GM12872 (cell line): ENCODE measurements around the gene THOP1.

Experiments
- TF ChIP-seq, protein P1 (sequence below): IDR thresholded peaks from 3 replicates; pipeline ENCODE4 v1.5.1; 2011; ENCODE audit warnings: low read depth, mild to moderate bottlenecking, low read length, moderate library complexity; ENCODE audit not compliant: insufficient read depth

The THOP1 gene

DNA sequence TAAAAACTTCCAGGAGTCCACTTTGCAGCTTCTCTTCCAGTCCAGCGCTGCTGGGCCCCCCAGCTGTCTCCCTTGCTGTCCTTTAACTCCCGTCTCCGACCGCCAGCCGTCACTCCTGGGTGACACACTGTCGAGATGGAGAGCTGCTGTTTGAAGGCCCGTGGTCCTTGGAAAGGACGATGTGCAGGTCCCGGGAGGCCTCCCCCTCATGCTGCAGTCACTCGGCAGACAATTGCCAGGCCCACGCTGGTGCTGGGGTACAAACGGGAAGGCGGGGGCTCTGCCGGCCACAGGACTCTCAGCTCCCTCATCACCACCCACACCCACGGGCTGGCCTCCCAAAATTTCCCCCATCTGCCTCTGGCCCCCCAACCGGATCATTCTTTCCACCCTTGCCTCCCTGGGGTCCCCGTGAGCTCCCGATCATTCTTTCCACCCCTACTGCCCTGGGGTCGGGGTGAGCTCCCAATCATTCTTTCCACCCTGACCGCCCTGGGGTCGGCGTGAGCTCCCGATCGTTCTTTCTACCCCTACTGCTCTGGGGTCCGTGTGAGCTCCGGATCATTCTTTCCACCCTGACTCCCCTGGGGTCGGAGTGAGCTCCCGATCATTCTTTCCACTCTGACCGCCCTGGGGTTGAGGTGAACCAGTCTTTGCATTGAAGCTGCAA is 18.3 kb downstream of the THOP1 start:
- TF ChIP-seq, protein P1, sequence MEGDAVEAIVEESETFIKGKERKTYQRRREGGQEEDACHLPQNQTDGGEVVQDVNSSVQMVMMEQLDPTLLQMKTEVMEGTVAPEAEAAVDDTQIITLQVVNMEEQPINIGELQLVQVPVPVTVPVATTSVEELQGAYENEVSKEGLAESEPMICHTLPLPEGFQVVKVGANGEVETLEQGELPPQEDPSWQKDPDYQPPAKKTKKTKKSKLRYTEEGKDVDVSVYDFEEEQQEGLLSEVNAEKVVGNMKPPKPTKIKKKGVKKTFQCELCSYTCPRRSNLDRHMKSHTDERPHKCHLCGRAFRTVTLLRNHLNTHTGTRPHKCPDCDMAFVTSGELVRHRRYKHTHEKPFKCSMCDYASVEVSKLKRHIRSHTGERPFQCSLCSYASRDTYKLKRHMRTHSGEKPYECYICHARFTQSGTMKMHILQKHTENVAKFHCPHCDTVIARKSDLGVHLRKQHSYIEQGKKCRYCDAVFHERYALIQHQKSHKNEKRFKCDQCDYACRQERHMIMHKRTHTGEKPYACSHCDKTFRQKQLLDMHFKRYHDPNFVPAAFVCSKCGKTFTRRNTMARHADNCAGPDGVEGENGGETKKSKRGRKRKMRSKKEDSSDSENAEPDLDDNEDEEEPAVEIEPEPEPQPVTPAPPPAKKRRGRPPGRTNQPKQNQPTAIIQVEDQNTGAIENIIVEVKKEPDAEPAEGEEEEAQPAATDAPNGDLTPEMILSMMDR = no peak

DNA sequence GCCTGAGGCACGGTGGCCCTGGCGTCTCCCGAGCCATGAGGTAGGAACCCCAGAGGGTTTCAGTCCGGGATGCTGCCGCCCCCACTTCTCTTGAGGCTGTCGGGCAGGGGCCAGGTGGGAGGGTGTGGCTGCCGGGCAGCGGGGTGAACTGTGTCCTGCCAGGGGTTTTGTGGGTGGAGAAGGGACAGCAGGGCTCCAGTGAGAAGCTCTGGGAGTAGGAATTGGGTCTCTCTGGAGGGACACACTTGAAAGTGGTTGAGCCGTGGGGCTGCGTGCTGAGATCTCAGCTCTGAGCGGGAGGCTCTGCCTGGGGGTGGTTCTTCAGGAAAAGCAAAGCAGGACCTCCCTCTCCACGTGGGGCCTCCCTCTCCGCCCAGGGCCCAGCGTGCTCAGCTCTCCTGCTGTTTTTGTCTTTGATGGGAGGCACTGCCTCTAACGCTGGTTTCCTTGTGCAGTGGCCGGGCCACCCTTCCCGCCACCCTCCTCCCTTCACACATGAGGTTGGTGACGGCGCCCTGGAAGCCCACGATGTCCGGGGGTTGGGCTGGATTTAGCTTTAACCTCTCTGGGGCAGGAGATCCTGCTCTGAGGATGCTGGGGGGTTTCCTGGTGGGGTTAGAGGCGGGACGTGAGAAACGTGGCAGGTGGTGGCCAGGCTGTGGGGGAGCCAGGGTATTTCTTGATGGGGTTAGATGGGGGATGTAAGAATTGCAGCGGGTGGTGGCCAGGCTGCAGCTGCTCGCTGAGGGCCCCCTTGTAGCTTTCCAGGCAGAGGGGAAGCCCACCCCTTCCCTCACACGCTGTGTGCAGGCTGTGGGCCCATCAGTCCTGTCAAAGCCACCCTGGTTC is 19.1 kb downstream of the THOP1 start:
- TF ChIP-seq, protein P1 = no peak

DNA sequence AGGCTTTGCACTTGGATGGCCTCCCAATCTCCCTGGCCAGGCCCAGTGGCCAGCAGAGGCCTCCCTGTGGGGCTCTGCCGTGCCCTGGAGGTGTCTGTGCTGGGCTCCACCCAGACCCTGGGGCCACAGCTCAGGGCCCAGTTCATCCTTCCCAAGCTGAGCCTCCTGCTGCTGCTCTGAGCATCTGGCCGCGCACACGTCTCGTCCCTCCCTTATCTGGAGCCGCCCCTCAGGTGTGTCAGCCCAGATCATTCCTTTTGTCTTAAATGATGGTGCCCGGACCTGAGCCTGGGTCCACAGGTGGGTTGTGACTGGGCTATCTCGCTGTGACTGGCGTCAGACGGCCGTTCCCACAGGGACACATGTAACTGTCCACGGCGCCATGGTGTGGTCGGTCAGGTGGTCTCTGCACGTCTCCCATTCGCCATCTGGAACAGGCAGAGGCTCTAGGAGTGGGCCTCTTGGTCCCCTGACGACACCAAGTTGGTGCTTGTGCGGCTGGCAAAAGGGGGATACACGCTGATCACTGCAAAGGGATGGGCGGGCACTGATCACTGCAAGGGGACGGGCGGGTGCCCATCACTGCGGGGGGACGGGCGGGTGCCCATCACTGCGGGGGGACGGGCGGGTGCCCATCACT is 20.1 kb downstream of the THOP1 start:
- TF ChIP-seq, protein P1 = no peak

DNA sequence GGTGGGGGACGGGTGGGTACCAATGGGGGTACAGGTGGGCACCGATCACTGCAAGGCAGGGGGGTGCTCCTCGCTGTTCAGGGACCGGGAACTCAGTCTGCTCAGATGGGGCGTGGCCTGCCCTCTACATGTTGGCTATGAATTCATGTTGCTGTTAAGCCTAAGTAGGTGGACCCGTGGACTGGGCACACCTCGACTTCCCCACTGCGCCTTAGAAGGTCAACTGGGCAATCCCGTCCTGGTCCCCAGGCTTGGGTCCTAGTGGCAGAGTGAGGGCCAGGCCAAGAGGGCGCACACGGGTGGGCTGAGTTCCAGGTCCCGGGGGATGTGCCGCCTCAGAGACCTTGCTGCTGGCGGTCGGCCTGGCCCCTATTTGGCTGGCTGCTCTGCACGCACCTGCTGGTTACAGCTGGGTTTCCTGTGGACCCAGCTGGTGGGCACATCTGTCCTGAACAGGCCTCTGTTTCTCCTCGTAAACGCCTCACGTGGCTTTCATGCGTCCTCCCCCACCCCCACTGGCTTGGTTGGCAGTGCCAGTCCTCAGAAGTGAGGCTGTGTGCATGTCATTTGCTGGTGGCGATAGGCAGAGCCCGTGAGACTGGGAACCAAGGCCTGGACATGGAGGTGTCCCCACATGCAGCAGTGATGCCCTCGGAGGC is 20.8 kb downstream of the THOP1 start:
- TF ChIP-seq, protein P1 = no peak

DNA sequence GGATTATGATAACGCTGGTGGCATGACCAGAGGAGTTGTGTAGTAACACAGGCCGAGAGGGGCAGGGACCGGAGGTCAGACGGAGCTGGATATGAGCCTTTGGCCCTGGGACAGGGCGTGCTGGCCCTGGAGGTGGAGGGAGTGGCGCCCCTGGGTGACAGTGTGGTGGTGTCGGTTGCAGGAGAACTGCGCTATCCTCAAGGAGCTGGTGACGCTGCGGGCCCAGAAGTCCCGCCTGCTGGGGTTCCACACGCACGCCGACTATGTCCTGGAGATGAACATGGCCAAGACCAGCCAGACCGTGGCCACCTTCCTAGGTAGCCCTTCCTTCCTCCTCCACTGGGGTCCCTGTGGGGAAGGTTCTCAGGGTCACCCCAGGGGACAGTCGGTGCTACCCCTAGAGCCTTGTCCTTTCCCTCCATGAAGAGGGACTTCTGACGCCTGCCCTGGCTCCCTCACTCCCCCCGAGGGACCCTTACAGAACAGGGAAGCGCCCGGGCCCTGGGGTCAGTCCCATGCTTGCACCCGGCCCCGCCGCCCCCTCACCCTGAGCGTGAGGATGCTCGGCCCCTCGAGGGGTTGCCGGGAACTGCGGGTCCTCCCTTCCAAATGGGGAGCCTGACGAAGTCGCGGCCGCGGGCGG is 21.6 kb downstream of the THOP1 start:
- TF ChIP-seq, protein P1 = no peak

DNA sequence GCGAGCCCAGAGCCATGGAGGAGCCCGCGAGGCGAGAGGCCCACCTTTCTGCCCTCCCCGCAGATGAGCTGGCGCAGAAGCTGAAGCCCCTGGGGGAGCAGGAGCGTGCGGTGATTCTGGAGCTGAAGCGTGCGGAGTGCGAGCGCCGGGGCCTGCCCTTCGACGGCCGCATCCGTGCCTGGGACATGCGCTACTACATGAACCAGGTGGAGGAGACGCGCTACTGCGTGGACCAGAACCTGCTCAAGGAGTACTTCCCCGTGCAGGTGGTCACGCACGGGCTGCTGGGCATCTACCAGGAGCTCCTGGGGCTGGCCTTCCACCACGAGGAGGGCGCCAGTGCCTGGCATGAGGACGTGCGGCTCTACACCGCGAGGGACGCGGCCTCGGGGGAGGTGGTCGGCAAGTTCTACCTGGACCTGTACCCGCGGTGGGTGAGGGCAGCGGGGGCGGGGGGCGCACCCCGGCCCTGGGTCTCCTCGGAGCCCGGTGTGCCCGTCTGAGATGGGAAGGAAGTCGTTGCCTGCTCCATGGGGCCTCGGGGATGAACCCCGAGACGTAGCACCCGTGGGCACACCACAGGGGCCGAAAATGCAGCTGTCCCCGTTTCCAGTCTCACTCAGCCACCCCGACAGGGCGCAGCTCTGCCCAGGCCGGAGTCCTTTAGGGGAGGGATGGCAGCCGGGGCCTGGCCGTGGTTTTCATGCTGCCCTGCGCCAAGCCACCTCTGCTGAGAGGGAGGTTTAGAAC is 22.3 kb downstream of the THOP1 start:
- TF ChIP-seq, protein P1 = no peak
